ENCODE data around the gene NEUROD4. TPM values are rescaled to one million over a fixed set of nuclear protein-coding genes. Genes with fewer than 3 reads are reported as not detected.

Gene NEUROD4, protein sequence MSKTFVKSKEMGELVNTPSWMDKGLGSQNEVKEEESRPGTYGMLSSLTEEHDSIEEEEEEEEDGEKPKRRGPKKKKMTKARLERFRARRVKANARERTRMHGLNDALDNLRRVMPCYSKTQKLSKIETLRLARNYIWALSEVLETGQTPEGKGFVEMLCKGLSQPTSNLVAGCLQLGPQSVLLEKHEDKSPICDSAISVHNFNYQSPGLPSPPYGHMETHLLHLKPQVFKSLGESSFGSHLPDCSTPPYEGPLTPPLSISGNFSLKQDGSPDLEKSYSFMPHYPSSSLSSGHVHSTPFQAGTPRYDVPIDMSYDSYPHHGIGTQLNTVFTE
- 2.7 TPM for polyA plus RNA-seq (2013, experiment 1 of 4)
- polyA plus RNA-seq (2013, experiment 2 of 4), result 4.4 TPM
- 3.8 TPM for polyA plus RNA-seq (2013, experiment 3 of 4)
- 5.3 TPM for polyA plus RNA-seq (2013, experiment 4 of 4)

DNA sequence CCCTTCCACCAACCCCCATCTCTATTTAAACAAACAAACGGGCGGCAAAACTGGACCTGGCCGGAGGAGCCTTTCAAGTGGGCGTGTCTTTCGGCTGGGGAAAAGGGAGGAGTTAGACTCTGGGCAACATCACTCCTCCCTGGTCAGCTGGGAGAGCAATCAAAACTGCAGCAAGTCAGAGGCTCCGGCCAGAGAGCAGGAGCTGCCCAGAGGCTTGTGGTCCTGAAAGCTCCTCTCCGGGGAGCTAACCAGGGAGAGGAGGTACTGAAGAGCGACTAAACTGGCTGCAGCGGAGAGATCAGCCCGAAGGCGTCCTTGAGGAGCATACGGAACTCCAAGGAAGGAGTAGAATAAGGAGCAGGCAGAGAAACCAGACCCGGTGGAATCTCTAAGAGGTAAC lies at the start of gene NEUROD4:
Gene NEUROD4, plus strand, starts transcription at position 191 of the 400 bp plus-strand sequence. CDS start 6,466 bp downstream, outside the sequence.
- H3K9me3 ChIP-seq (ENCODE audit: control insufficient read depth, low read length), result no peaks in the 10 kb centered on the region
- no peaks in the 10 kb centered on the region for H3K36me3 ChIP-seq (ENCODE audit: control insufficient read depth, insufficient read depth, low read length)
- peak within 1 kb of the TSS; percentile 20 for H3K27ac ChIP-seq (ENCODE audit: insufficient read depth, low read depth, low read length, poor library complexity, severe bottlenecking)
- H3K4me3 ChIP-seq (ENCODE audit: insufficient read depth, low read depth, low read length), result peak within 1 kb of the TSS; percentile 25
- H3K4me1 ChIP-seq (ENCODE audit: control insufficient read depth, insufficient read depth, low read length), result peaks cover 16% of the 10 kb centered on the region
- peaks cover 7% of the 10 kb centered on the region for H3K27me3 ChIP-seq (ENCODE audit: control insufficient read depth, insufficient read depth, low read length, poor library complexity, severe bottlenecking)
- WGBS, 2 experiments, result 1 to 2% methylated on average over 13 of the region's 13 CpGs

- Histone ChIP-seq H3K27ac (ENCODE audit: insufficient read depth, low read depth, low read length, poor library complexity, severe bottlenecking) (no peak overlapping the region), H3K4me3 (ENCODE audit: insufficient read depth, low read depth, low read length) (no peak overlapping the region), H3K9me3 (ENCODE audit: control insufficient read depth, low read length) (no peaks in the 10 kb centered on the region), H3K27me3 (ENCODE audit: control insufficient read depth, insufficient read depth, low read length, poor library complexity, severe bottlenecking) (no peaks in the 10 kb centered on the region), H3K36me3 (ENCODE audit: control insufficient read depth, insufficient read depth, low read length) (no peaks in the 10 kb centered on the region), H3K4me1 (ENCODE audit: control insufficient read depth, insufficient read depth, low read length) (no peaks in the 10 kb centered on the region)
- WGBS, 2 experiments, result 93 to 95% methylated on average over 3 of the region's 3 CpGs
Measured at GRCh38 chr12:54970741-54971140, 49.0 kb upstream of the NEUROD4 start.

GRCh38 chr12:54973556-54973955 lies 46.2 kb upstream of the NEUROD4 start:
- Histone ChIP-seq H3K9me3 (ENCODE audit: control insufficient read depth, low read length) (no peaks in the 10 kb centered on the region), H3K36me3 (ENCODE audit: control insufficient read depth, insufficient read depth, low read length) (no peaks in the 10 kb centered on the region), H3K4me3 (ENCODE audit: insufficient read depth, low read depth, low read length) (no peak overlapping the region), H3K4me1 (ENCODE audit: control insufficient read depth, insufficient read depth, low read length) (peaks cover 3% of the 10 kb centered on the region), H3K27ac (ENCODE audit: insufficient read depth, low read depth, low read length, poor library complexity, severe bottlenecking) (no peak overlapping the region), H3K27me3 (ENCODE audit: control insufficient read depth, insufficient read depth, low read length, poor library complexity, severe bottlenecking) (no peaks in the 10 kb centered on the region)
- WGBS, 2 experiments, result 89 to 100% methylated on average over 1 to 2 of the region's 3 CpGs

DNA sequence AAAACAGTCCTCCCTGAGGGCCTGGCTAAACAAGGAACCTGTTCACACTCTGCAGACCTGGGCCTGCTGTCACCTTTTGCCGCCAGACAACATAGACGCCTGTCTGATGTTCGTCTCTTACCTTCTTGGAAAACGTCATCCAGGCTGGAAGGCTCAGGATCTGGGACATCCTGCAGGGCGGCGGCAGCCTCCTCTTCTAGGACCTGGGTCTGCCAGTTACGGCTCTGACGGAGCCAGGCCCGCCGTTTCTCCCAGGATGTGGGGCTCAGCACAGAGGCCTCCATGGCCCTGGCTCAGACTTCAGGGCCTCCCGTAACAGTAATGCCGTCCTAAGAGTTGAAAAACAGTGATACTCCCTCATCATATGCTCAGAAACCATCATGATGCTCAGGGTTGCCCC lies 45.5 kb upstream of the NEUROD4 start:
- 92 to 94% methylated on average over 12 of the region's 12 CpGs for WGBS, 2 experiments
- H3K4me3 ChIP-seq (ENCODE audit: insufficient read depth, low read depth, low read length), result no peak overlapping the region
- no peaks in the 10 kb centered on the region for H3K27me3 ChIP-seq (ENCODE audit: control insufficient read depth, insufficient read depth, low read length, poor library complexity, severe bottlenecking)

GRCh38 chr12:54975272-54975671 lies 44.5 kb upstream of the NEUROD4 start:
- Histone ChIP-seq H3K27ac (ENCODE audit: insufficient read depth, low read depth, low read length, poor library complexity, severe bottlenecking) (no peak overlapping the region), H3K27me3 (ENCODE audit: control insufficient read depth, insufficient read depth, low read length, poor library complexity, severe bottlenecking) (no peaks in the 10 kb centered on the region), H3K4me3 (ENCODE audit: insufficient read depth, low read depth, low read length) (no peak overlapping the region), H3K4me1 (ENCODE audit: control insufficient read depth, insufficient read depth, low read length) (peaks cover 3% of the 10 kb centered on the region), H3K9me3 (ENCODE audit: control insufficient read depth, low read length) (no peaks in the 10 kb centered on the region), H3K36me3 (ENCODE audit: control insufficient read depth, insufficient read depth, low read length) (no peaks in the 10 kb centered on the region)
- WGBS, 2 experiments, result 94 to 100% methylated on average over 1 of the region's 2 CpGs

More for the DNA sequence above, 45.5 kb upstream of the NEUROD4 start:
- Histone ChIP-seq H3K4me1 (ENCODE audit: control insufficient read depth, insufficient read depth, low read length) (peaks cover 3% of the 10 kb centered on the region), H3K27ac (ENCODE audit: insufficient read depth, low read depth, low read length, poor library complexity, severe bottlenecking) (no peak overlapping the region), H3K9me3 (ENCODE audit: control insufficient read depth, low read length) (no peaks in the 10 kb centered on the region), H3K36me3 (ENCODE audit: control insufficient read depth, insufficient read depth, low read length) (no peaks in the 10 kb centered on the region)

DNA sequence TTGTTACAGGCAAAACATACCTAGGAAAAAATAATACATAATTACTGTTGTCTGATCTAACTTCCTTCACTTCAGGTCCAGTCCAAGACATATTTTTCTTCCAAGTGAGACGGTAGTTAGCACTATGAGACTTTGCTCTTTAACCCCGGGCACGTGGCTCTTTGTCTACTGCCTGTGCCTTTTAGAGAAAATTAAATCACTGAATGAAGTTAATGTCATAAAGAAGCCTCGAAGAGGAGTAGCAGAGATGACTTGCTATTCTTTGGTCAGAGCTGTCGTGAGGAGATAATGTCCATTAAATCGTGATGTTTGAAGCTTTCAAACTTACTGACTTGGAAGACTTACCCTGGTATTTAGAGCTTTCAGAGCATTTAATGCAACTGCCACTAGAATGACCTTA lies 43.9 kb upstream of the NEUROD4 start:
- Histone ChIP-seq H3K4me1 (ENCODE audit: control insufficient read depth, insufficient read depth, low read length) (peaks cover 3% of the 10 kb centered on the region), H3K27ac (ENCODE audit: insufficient read depth, low read depth, low read length, poor library complexity, severe bottlenecking) (no peak overlapping the region), H3K27me3 (ENCODE audit: control insufficient read depth, insufficient read depth, low read length, poor library complexity, severe bottlenecking) (no peaks in the 10 kb centered on the region), H3K36me3 (ENCODE audit: control insufficient read depth, insufficient read depth, low read length) (no peaks in the 10 kb centered on the region), H3K9me3 (ENCODE audit: control insufficient read depth, low read length) (no peaks in the 10 kb centered on the region), H3K4me3 (ENCODE audit: insufficient read depth, low read depth, low read length) (no peak overlapping the region)
- WGBS, 2 experiments, result 80 to 84% methylated on average over 6 of the region's 6 CpGs

GRCh38 chr12:54977155-54977554 lies 42.6 kb upstream of the NEUROD4 start:
- Histone ChIP-seq H3K36me3 (ENCODE audit: control insufficient read depth, insufficient read depth, low read length) (no peaks in the 10 kb centered on the region), H3K4me1 (ENCODE audit: control insufficient read depth, insufficient read depth, low read length) (peaks cover 3% of the 10 kb centered on the region), H3K9me3 (ENCODE audit: control insufficient read depth, low read length) (no peaks in the 10 kb centered on the region), H3K27me3 (ENCODE audit: control insufficient read depth, insufficient read depth, low read length, poor library complexity, severe bottlenecking) (no peaks in the 10 kb centered on the region), H3K27ac (ENCODE audit: insufficient read depth, low read depth, low read length, poor library complexity, severe bottlenecking) (no peak overlapping the region), H3K4me3 (ENCODE audit: insufficient read depth, low read depth, low read length) (no peak overlapping the region)
- 78 to 81% methylated on average over 3 of the region's 3 CpGs for WGBS, 2 experiments

DNA sequence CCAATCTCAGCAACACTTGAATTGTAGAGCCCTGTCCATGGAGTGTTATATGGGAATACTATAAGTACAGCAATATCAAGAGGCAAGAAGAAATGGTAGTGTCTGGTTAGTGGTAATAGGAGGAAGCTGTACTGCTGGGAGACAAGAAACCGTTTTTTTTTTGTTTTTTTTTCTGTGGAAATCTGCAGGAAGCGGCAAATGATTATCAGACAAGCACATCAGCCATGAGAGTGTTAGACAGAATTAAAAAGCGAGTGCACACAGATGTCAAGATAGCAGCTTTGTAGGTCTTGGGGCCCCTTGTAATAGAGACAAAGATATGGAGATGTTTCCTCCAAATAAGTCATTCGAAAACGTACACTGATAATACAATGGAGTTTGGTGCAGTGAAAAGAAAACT lies 41.9 kb upstream of the NEUROD4 start:
- WGBS, 2 experiments, result 95 to 97% methylated on average over 5 of the region's 5 CpGs
- no peak overlapping the region for H3K4me3 ChIP-seq (ENCODE audit: insufficient read depth, low read depth, low read length)
- no peak overlapping the region for H3K27ac ChIP-seq (ENCODE audit: insufficient read depth, low read depth, low read length, poor library complexity, severe bottlenecking)
- H3K4me1 ChIP-seq (ENCODE audit: control insufficient read depth, insufficient read depth, low read length), result peaks cover 3% of the 10 kb centered on the region
- H3K9me3 ChIP-seq (ENCODE audit: control insufficient read depth, low read length), result no peaks in the 10 kb centered on the region
- H3K36me3 ChIP-seq (ENCODE audit: control insufficient read depth, insufficient read depth, low read length), result no peaks in the 10 kb centered on the region
- no peaks in the 10 kb centered on the region for H3K27me3 ChIP-seq (ENCODE audit: control insufficient read depth, insufficient read depth, low read length, poor library complexity, severe bottlenecking)

DNA sequence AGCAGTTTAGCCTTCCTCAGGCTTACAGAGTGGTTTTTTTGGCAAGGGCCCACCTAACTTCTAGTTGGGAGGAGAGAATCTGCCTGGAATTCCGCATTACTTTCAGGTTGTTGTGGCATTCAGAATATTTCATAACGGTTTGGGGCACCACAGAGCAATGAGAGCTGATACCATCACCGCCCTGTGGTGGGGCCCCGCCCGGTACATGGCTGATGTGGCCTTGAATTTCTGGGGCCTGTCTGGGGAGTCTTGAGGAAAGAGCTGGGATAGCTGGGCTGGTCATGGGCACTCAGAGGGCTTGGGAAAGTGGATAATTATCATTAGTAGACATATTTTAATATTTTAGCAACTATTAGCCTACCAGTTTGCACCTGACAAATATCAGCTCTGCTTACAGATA lies 39.4 kb upstream of the NEUROD4 start:
- Histone ChIP-seq H3K9me3 (ENCODE audit: control insufficient read depth, low read length) (no peaks in the 10 kb centered on the region), H3K4me1 (ENCODE audit: control insufficient read depth, insufficient read depth, low read length) (peaks cover 3% of the 10 kb centered on the region), H3K4me3 (ENCODE audit: insufficient read depth, low read depth, low read length) (no peak overlapping the region), H3K27me3 (ENCODE audit: control insufficient read depth, insufficient read depth, low read length, poor library complexity, severe bottlenecking) (no peaks in the 10 kb centered on the region), H3K27ac (ENCODE audit: insufficient read depth, low read depth, low read length, poor library complexity, severe bottlenecking) (no peak overlapping the region), H3K36me3 (ENCODE audit: control insufficient read depth, insufficient read depth, low read length) (no peaks in the 10 kb centered on the region)
- WGBS, 2 experiments, result 95 to 96% methylated on average over 5 of the region's 5 CpGs

DNA sequence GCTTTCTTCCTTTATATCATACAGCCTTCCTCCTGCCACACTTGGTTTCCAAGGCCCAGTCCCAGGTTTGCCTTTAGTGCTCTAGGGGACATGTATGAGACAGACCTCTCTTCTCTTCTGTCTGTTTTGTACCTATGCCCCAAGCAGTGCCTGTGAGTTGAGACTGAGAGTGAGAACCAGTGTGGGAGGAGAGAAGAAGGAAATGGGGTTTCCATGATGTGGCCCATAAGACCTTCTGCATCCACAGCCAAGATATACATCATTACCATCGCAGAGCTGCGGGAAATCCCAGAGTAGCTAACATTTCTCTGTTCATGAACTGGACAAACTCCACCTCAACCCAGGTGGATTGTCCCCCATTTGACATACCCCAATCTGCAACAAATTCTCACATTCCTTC lies 38.0 kb upstream of the NEUROD4 start:
- Histone ChIP-seq H3K9me3 (ENCODE audit: control insufficient read depth, low read length) (no peaks in the 10 kb centered on the region), H3K27ac (ENCODE audit: insufficient read depth, low read depth, low read length, poor library complexity, severe bottlenecking) (no peak overlapping the region), H3K4me3 (ENCODE audit: insufficient read depth, low read depth, low read length) (no peak overlapping the region), H3K36me3 (ENCODE audit: control insufficient read depth, insufficient read depth, low read length) (no peaks in the 10 kb centered on the region), H3K4me1 (ENCODE audit: control insufficient read depth, insufficient read depth, low read length) (peaks cover 3% of the 10 kb centered on the region), H3K27me3 (ENCODE audit: control insufficient read depth, insufficient read depth, low read length, poor library complexity, severe bottlenecking) (no peaks in the 10 kb centered on the region)
- 96 to 97% methylated on average over 2 of the region's 2 CpGs for WGBS, 2 experiments
